ENCODE results near the gene TSPAN7.

Gene TSPAN7

GRCh38 chrX:38552721-38553120 lies 8.6 kb upstream of the TSPAN7 start:
- Histone ChIP-seq H4K20me1 (ENCODE audit: insufficient read depth, low read length, poor library complexity, severe bottlenecking) (no peaks in the 10 kb centered on the region), H3K4me3 (ENCODE audit: low read length, poor library complexity, severe bottlenecking) (no peak overlapping the region), H3K9ac (ENCODE audit: low read depth, low read length, poor library complexity, severe bottlenecking) (no peak overlapping the region), H3K36me3 (ENCODE audit: insufficient read depth, low read length) (no peaks in the 10 kb centered on the region), H2AFZ (ENCODE audit: low read length) (peak overlapping the region; percentile 49; the same call in 1 of the 2 replicates), H3K9me3 (ENCODE audit: insufficient read depth, low read depth, low read length) (no peaks in the 10 kb centered on the region), H3F3A (ENCODE audit: low read depth) (no peaks in the 10 kb centered on the region), H3K9me2 (replicated peaks; ENCODE audit: low read depth, low read length) (no peaks in the 10 kb centered on the region), H3K4me2 (ENCODE audit: low read depth, low read length, poor library complexity, severe bottlenecking) (no peak overlapping the region), H3K27me3 (ENCODE audit: insufficient read depth, low read length, poor library complexity, severe bottlenecking) (no peaks in the 10 kb centered on the region), H3K79me2 (ENCODE audit: insufficient read depth, low read length) (no peaks in the 10 kb centered on the region), H3K4me1 (ENCODE audit: insufficient read depth, low read length, poor library complexity, severe bottlenecking) (no peaks in the 10 kb centered on the region)
- TF ChIP-seq EZH2phosphoT487 (IDR thresholded peaks at IDR 0.05; ENCODE audit: borderline replicate concordance) (no peak), CTCF (conservative IDR thresholded peaks at IDR 0.05; ENCODE audit: low read length) (no peak)

- Histone ChIP-seq H3K4me3 (ENCODE audit: low read length, poor library complexity, severe bottlenecking) (no peak overlapping the region), H3K36me3 (ENCODE audit: insufficient read depth, low read length) (no peaks in the 10 kb centered on the region), H3K27me3 (ENCODE audit: insufficient read depth, low read length, poor library complexity, severe bottlenecking) (no peaks in the 10 kb centered on the region), H3K9ac (ENCODE audit: low read depth, low read length, poor library complexity, severe bottlenecking) (no peak overlapping the region), H3F3A (ENCODE audit: low read depth) (no peaks in the 10 kb centered on the region), H3K9me2 (replicated peaks; ENCODE audit: low read depth, low read length) (no peaks in the 10 kb centered on the region), H3K4me1 (ENCODE audit: insufficient read depth, low read length, poor library complexity, severe bottlenecking) (peaks cover 5% of the 10 kb centered on the region), H3K4me2 (ENCODE audit: low read depth, low read length, poor library complexity, severe bottlenecking) (no peak overlapping the region), H3K9me3 (ENCODE audit: insufficient read depth, low read depth, low read length) (no peaks in the 10 kb centered on the region), H3K79me2 (ENCODE audit: insufficient read depth, low read length) (peaks cover 31% of the 10 kb centered on the region), H2AFZ (ENCODE audit: low read length) (no peak overlapping the region), H4K20me1 (ENCODE audit: insufficient read depth, low read length, poor library complexity, severe bottlenecking) (peaks cover 11% of the 10 kb centered on the region)
- TF ChIP-seq EZH2phosphoT487 (IDR thresholded peaks at IDR 0.05; ENCODE audit: borderline replicate concordance) = no peak
- no peak for TF ChIP-seq CTCF (conservative IDR thresholded peaks at IDR 0.05; ENCODE audit: low read length)
Measured at GRCh38 chrX:38558686-38559085, 2.7 kb upstream of the TSPAN7 start.

GRCh38 chrX:38560776-38561125 lies 591 bp upstream of the TSPAN7 start:
- peak overlapping the region; percentile 77 for H3K9ac ChIP-seq (ENCODE audit: low read depth, low read length, poor library complexity, severe bottlenecking)
- peaks cover 52% of the 10 kb centered on the region for H3K79me2 ChIP-seq (ENCODE audit: insufficient read depth, low read length)
- H3K9me3 ChIP-seq (ENCODE audit: insufficient read depth, low read depth, low read length) = no peaks in the 10 kb centered on the region
- no peaks in the 10 kb centered on the region for H3K9me2 ChIP-seq (replicated peaks; ENCODE audit: low read depth, low read length)
- H3K36me3 ChIP-seq (ENCODE audit: insufficient read depth, low read length) = 0 out of 2 replicates have a peak, but pooled peaks cover 4% of the 10 kb centered on the region
- peak overlapping the region; percentile 85 for H3K4me2 ChIP-seq (ENCODE audit: low read depth, low read length, poor library complexity, severe bottlenecking)
- peaks cover 29% of the 10 kb centered on the region for H4K20me1 ChIP-seq (ENCODE audit: insufficient read depth, low read length, poor library complexity, severe bottlenecking)
- peak overlapping the region; percentile 70; the same call in 1 of the 2 replicates for H2AFZ ChIP-seq (ENCODE audit: low read length)
- peaks cover 11% of the 10 kb centered on the region for H3K4me1 ChIP-seq (ENCODE audit: insufficient read depth, low read length, poor library complexity, severe bottlenecking)
- TF ChIP-seq CTCF (conservative IDR thresholded peaks at IDR 0.05; ENCODE audit: low read length) = no peak
- TF ChIP-seq EZH2phosphoT487 (IDR thresholded peaks at IDR 0.05; ENCODE audit: borderline replicate concordance) = no peak
- no peaks in the 10 kb centered on the region for H3K27me3 ChIP-seq (ENCODE audit: insufficient read depth, low read length, poor library complexity, severe bottlenecking)
- H3F3A ChIP-seq (ENCODE audit: low read depth) = no peaks in the 10 kb centered on the region
- peak overlapping the region; percentile 75 for H3K4me3 ChIP-seq (ENCODE audit: low read length, poor library complexity, severe bottlenecking)
